Activated CD8-positive, alpha-beta memory T cell treated with anti-CD3 and anti-CD28 coated beads for 24 hours (primary cell): ENCODE measurements around the gene BCAS3.

ENCODE experiments used
- DNase-seq: peaks from one replicate; pipeline ENCODE4 v3.0.0-alpha.2; 2020

Gene BCAS3

GRCh38 chr17:61330174-61331150, 652.8 kb downstream of the BCAS3 start:
- DNase-seq: no peak

- no peak for DNase-seq
Measured at GRCh38 chr17:61331178-61331577, 653.5 kb downstream of the BCAS3 start.

- DNase-seq: no peak
Measured at GRCh38 chr17:61331886-61332285, 654.2 kb downstream of the BCAS3 start.

- DNase-seq: no peak
Measured at GRCh38 chr17:61333136-61333535, 655.5 kb downstream of the BCAS3 start.

GRCh38 chr17:61334673-61335072, 657.0 kb downstream of the BCAS3 start:
- DNase-seq: no peak

- DNase-seq: no peak
Measured at GRCh38 chr17:61335105-61335844, 657.6 kb downstream of the BCAS3 start.

- DNase-seq: no peak
Measured at GRCh38 chr17:61335845-61336655, 658.4 kb downstream of the BCAS3 start.

- no peak for DNase-seq
Measured at GRCh38 chr17:61337290-61337689, 659.6 kb downstream of the BCAS3 start.

- no peak for DNase-seq
Measured at GRCh38 chr17:61338000-61338798, 660.5 kb downstream of the BCAS3 start.

- no peak for DNase-seq
Measured at GRCh38 chr17:61338874-61339478, 661.3 kb downstream of the BCAS3 start.

GRCh38 chr17:61340431-61341209, 663.0 kb downstream of the BCAS3 start:
- no peak for DNase-seq

- no peak for DNase-seq
Measured at GRCh38 chr17:61343576-61343975, 665.9 kb downstream of the BCAS3 start.

- DNase-seq: no peak
Measured at GRCh38 chr17:61345061-61345460, 667.4 kb downstream of the BCAS3 start.

- DNase-seq: no peak
Measured at GRCh38 chr17:61345825-61346666, 668.4 kb downstream of the BCAS3 start.

GRCh38 chr17:61349350-61349749, 671.7 kb downstream of the BCAS3 start:
- DNase-seq: no peak

GRCh38 chr17:61351745-61352407, 674.2 kb downstream of the BCAS3 start:
- DNase-seq: no peak

GRCh38 chr17:61352408-61352770, 674.7 kb downstream of the BCAS3 start:
- no peak for DNase-seq

GRCh38 chr17:61352781-61353491, 675.3 kb downstream of the BCAS3 start:
- DNase-seq: no peak

- DNase-seq: no peak
Measured at GRCh38 chr17:61353615-61354014, 676.0 kb downstream of the BCAS3 start.
